ENCODE measurements around the gene EXD3.
"Not testable (repeated sequence)": the region's sequence is repeated elsewhere in the genome, so short reads cannot be mapped to it uniquely, and the experiment has no call there.

- TF ChIP-seq CTCF, POLR2A (IDR thresholded peaks at IDR 0.05): not testable (repeated sequence)
Observed at GRCh38 chr9:137466389-137467085, 43.6 kb upstream of the EXD3 start.
